Stimulated activated CD8-positive, alpha-beta memory T cell treated with anti-CD3 and anti-CD28 coated beads, Interleukin-7, amount 100 ng/mL, for 24 hours (primary cell): ENCODE measurements around the gene PSMC5.
"Not testable (repeated sequence)": the region's sequence is repeated elsewhere in the genome, so short reads cannot be mapped to it uniquely, and the experiment has no call there.

ENCODE experiments used
- DNase-seq: peaks from one replicate; pipeline ENCODE4 v3.0.0-alpha.2; 2020; ENCODE audit warnings: low read depth

The PSMC5 gene

GRCh38 chr17:63871646-63872365 is 44.6 kb downstream of the PSMC5 start:
- DNase-seq = not testable (repeated sequence)

- DNase-seq = not testable (repeated sequence)
Observed at GRCh38 chr17:63873577-63873976, 46.3 kb downstream of the PSMC5 start, which contains the start of gene CSH2. Gene CSH2 (minus strand): TSS chr17:63873677. CDS start chr17:63873614, 63 bp downstream.

- DNase-seq = not testable (repeated sequence)
Observed at GRCh38 chr17:63874061-63874626, 46.9 kb downstream of the PSMC5 start.

GRCh38 chr17:63874693-63875092 is 47.5 kb downstream of the PSMC5 start:
- not testable (repeated sequence) for DNase-seq

- not testable (repeated sequence) for DNase-seq
Observed at GRCh38 chr17:63878413-63878812, 51.2 kb downstream of the PSMC5 start.

- DNase-seq = no peak
Observed at GRCh38 chr17:63880706-63881105, 53.5 kb downstream of the PSMC5 start.

GRCh38 chr17:63881337-63881736 is 54.1 kb downstream of the PSMC5 start:
- DNase-seq = not testable (repeated sequence)
